ENCODE measurements around the gene SEMA3F.

SEMA3F gene

GRCh38 chr3:50173685-50174516 is 18.8 kb downstream of the SEMA3F start:
- no peak for DNase-seq

- DNase-seq, result no peak
These were observed 19.4 kb downstream of the SEMA3F start for GRCh38 chr3:50174517-50174895.

- DNase-seq, result no peak
These were observed 19.9 kb downstream of the SEMA3F start for GRCh38 chr3:50174947-50175524.

- no peak for DNase-seq
These were observed 22.2 kb downstream of the SEMA3F start for GRCh38 chr3:50177346-50177745.

- no peak for DNase-seq
These were observed 24.6 kb downstream of the SEMA3F start for GRCh38 chr3:50179710-50180109.

- no peak for DNase-seq
These were observed 26.9 kb downstream of the SEMA3F start for GRCh38 chr3:50181985-50182384.

GRCh38 chr3:50182533-50183099 is 27.5 kb downstream of the SEMA3F start:
- no peak for DNase-seq

GRCh38 chr3:50183755-50184154 is 28.6 kb downstream of the SEMA3F start:
- DNase-seq, result no peak

GRCh38 chr3:50184242-50184978 is 29.3 kb downstream of the SEMA3F start:
- DNase-seq, result no peak

- no peak for DNase-seq
These were observed 30.1 kb downstream of the SEMA3F start for GRCh38 chr3:50185230-50185629.

GRCh38 chr3:50186096-50186495 is 31.0 kb downstream of the SEMA3F start:
- DNase-seq, result no peak

- no peak for DNase-seq
These were observed 32.6 kb downstream of the SEMA3F start for GRCh38 chr3:50187750-50188149.

GRCh38 chr3:50189274-50189673 is 34.1 kb downstream of the SEMA3F start:
- DNase-seq, result no peak

- no peak for DNase-seq
These were observed 34.9 kb downstream of the SEMA3F start for GRCh38 chr3:50189989-50190388.

- DNase-seq, result no peak
These were observed 36.0 kb downstream of the SEMA3F start, which contains the start of gene GNAT1 for GRCh38 chr3:50190936-50191660. GNAT1 (plus strand) TSS chr3:50191610; CDS start chr3:50191726, 116 bp downstream.

- DNase-seq, result no peak
These were observed 37.0 kb downstream of the SEMA3F start for GRCh38 chr3:50192124-50192523.

GRCh38 chr3:50192689-50193141 is 37.6 kb downstream of the SEMA3F start:
- peak; percentile 87 for DNase-seq

- DNase-seq, result no peak
These were observed 38.2 kb downstream of the SEMA3F start for GRCh38 chr3:50193286-50193685.

GRCh38 chr3:50193746-50194127 is 38.6 kb downstream of the SEMA3F start:
- DNase-seq, result no peak

GRCh38 chr3:50194128-50194902 is 39.2 kb downstream of the SEMA3F start:
- DNase-seq, result peak; percentile 78

GRCh38 chr3:50194903-50195500 is 39.9 kb downstream of the SEMA3F start:
- DNase-seq, result peak; percentile 39

Data from activated CD4-positive, CD25-positive, alpha-beta regulatory T cell treated with anti-CD3 and anti-CD28 coated beads, Interleukin-2, amount 50 U/mL, for 72 hours (primary cell).